HG03432 (cell line): ENCODE data around the gene KMT2C.
"Not testable (repeated sequence)": the region's sequence is repeated elsewhere in the genome, so short reads cannot be mapped to it uniquely, and the experiment has no call there.

ENCODE experiments used
- ATAC-seq: cut with Tn5 transposase; IDR thresholded peaks from one replicate; pipeline ENCODE4 v1.9.1; 2021; ENCODE audit warnings: mild to moderate bottlenecking, moderate library complexity; ENCODE audit not compliant: unreplicated experiment

Gene KMT2C

DNA sequence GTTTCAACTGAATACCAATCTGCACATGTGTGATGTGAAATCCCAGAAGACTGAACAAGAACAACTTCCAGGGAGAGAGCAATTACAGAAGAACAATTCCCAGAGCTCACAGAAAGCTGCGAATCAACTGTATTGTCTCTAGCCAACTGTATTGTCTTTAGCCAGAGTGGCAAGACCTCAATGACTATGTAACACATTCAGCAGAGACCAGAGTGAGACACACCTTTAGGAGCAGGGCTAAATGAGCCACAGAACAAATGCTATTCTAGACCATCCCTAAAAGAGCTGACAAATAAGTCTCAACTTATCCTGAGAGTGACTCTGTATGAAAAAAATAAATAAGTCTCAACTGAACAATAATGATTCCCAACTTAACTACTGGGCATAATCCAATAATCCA lies 72.0 kb downstream of the KMT2C start:
- ATAC-seq = no peak

- ATAC-seq = no peak
These were observed 73.5 kb downstream of the KMT2C start for GRCh38 chr7:152362128-152362926.

DNA sequence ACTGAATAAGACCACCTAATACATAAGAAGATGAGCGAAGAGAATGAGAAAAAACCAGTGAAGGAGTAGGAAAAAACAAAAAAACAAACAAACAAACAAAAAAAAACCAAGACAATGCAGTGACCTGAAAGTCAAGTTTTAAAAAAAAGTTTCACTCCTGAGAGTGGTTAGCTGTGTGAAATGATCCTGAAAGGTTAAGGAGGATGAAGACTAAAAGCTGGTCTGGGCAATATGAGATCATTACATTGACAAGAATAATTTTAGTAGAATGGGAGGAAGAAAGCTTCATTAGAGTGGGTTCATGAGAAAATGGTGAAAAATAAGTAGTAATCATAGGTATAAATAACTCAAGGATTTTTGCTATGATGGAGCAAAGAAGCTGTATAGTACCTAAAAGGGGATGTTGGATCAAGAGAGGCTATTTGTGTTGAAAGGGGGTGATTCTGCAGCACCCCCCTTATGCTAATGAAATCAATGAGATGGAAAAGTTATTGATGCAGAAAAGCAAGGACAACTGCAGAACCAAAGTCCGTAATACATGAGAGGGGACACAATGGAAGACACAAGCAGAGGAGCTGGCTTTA lies 80.2 kb downstream of the KMT2C start:
- ATAC-seq = peak; percentile 85

DNA sequence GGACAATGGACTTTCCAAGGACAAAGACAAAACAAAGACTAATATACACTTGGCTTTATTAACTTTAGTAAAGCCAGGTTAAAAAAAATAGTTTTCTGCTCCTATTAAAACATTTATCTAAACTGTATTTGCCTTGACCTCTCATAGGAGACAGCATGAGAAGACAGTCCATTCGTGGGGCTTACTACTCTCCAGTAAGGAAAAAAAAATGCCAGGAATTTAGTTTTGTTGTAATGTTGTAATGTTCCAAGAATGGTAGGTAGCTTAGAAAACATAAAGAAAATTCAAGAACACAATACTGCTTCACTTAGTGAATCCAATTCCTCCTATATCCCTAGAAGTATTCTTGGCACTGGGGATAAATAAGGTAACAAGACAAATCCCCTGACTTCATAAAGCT lies 81.7 kb downstream of the KMT2C start:
- no peak for ATAC-seq

GRCh38 chr7:152353281-152353680 lies 82.5 kb downstream of the KMT2C start:
- not testable (repeated sequence) for ATAC-seq

DNA sequence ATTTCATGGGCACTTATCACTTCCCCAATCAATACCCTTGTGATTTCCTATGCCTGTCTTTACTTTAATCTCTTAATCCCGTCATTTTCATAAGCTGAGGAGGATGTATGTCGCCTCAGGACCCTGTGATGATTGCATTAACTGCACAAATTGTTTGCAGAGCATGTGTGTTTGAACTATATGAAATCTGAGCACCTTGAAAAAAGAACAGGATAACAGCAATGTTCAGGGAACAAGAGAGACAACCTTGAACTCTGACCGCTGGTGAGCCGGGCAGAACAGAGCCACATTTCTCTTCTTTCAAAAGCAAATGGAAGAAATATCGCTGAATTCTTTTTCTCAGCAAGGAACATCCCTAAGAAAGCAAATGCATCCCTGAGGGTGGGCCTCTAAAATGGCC lies 84.1 kb downstream of the KMT2C start:
- not testable (repeated sequence) for ATAC-seq

DNA sequence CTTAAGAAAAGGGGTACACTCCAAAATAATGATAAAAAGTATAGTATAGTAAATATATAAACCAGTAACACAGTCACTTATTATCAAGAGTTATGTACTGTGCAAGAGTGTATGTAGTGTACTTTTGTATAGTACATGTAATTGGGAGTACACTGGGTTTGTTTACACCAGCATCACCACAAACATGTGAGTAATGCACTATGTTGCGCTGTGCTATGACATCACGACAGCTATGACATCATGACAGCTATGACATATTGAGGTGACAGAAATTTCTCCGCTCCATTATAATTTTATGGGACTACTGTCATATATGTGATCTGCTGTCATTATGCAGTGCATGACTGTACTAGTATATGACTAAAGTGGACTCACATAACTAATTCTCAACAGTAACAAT lies 84.6 kb downstream of the KMT2C start:
- ATAC-seq = no peak

GRCh38 chr7:152347888-152348287 lies 87.9 kb downstream of the KMT2C start:
- no peak for ATAC-seq

DNA sequence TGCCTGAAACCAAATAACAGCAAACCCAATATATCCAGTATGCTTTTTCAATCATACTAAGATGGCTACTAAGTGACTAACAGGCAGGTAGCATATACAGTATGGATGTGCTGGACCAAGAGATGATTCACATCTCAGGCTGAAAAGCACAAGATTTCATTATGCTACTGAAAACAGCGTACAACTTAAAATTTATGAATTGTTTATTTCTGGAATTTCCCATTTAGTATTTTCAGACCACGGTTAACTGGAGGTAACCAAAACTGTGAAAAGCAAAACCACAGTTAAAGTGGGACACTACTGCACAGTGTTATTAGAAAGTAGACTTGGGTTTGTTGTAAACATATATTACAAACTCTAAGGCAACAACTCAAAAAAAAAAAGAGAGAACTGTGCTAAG lies 91.5 kb downstream of the KMT2C start:
- ATAC-seq = peak; percentile 47

GRCh38 chr7:152342796-152343195 lies 93.0 kb downstream of the KMT2C start:
- ATAC-seq = no peak

- no peak for ATAC-seq
These were observed 93.9 kb downstream of the KMT2C start for GRCh38 chr7:152341914-152342236.

GRCh38 chr7:152341039-152341913 lies 94.5 kb downstream of the KMT2C start:
- peak; percentile 54 for ATAC-seq

GRCh38 chr7:152340161-152340560 lies 95.6 kb downstream of the KMT2C start:
- no peak for ATAC-seq

DNA sequence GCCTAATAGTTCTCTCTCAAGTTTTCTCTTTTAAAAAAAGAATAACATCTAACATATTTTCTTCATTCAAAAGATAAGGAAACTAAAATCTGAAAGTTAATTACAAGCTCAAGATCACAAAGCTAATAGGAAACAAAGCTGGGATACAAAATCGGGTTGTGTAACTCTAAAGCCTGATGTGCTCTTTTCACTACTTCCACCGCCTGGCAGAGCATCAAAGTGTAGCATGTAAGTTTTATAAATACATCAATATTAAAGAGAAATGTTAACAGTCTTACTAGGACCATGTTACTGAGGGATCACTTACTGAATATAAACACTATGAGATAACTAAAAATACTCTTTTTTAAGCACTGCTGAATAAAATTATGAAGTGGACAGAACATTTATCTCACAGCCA lies 97.2 kb downstream of the KMT2C start:
- ATAC-seq = no peak

- ATAC-seq = peak; percentile 76
These were observed 98.9 kb downstream of the KMT2C start for GRCh38 chr7:152336754-152337368.

DNA sequence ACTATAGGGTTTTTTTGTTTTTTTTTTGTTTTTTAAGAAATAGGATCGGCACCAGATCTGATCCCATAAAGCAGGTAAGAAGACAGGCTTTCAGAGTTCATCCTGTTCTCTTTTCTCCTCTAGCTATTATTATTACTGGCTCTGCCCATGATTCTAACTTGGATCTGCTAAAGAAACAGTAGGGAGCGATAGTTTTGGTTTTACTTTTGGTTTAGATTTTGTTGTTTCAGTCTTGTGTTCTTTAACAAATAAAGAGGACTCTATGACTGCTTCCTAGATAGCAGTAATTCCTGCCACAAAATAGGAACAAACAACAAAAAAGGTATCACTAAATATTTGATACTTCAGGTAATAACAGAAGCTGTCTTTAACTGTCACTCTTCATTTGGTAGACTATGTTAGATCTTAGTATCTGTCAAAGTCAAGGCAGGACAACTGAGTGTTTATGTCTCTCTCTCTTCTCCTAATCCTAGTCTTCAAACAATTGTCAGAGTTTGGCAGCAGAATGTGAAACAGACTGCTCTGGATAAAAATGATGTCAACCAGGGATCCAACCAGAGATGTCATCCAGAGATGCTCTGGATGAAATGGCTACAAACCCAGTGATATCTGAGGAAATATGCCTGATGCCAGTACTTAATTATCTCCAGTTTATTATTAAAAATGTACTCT lies 99.8 kb downstream of the KMT2C start:
- ATAC-seq = peak; percentile 54

DNA sequence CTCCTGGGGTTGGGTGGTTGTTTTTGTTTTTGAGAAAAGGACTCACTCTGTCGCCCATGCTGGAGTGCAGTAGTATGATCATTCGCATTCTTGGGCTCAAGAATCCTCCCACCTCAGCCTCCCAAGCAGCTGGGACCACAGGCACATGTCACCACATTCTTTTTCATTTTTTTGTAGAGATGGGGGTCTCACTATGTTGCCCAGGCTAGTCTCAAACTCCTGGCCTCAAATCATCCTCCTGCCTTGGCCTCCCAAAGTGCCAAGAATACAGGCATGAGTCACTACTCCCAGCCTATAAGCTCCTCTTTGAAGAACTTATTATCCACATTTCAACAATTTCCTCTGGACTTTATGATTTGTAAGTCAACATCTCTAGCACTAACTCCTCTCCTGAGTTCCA lies 102.7 kb downstream of the KMT2C start:
- no peak for ATAC-seq

GRCh38 chr7:152330827-152331226 lies 105.0 kb downstream of the KMT2C start:
- no peak for ATAC-seq

DNA sequence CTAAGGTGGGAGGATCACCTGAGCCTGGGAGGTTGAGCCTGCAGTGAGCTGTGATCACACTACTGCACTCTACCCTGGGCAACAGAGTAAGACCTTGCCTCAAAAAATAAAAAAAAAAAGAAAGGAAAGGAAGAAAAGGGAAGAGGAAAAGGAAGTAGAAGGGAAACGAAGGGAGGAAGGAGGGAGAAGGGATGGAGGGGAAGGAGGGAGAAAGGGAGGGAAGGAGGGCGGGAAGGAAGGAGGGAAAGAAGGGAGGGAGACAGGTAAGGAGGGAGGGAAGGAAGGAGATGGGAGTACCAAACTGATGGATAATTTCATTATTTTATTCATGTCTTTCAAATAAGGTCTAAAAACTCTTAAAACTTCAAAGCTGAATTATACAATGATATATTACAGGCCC lies 106.3 kb downstream of the KMT2C start:
- no peak for ATAC-seq

- no peak for ATAC-seq
These were observed 107.6 kb downstream of the KMT2C start for GRCh38 chr7:152328234-152328633.

DNA sequence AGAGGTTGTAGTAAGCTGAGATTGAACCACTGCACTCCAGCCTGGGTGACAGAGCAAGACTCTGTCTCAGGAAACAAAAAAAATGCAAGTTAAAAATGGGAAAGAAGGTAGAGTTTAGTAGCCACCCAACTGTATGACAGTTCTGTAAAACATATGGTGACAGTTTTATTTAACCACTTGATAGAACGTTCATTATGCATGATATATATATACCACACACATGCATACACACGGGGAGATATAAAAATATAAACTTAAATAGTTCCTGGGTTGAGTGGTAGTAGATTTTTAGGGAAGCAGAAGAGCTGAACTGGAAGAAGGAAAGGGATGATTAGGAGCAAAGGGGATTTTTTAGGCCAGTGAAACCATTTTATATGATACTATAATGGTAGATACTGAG lies 120.0 kb downstream of the KMT2C start:
- no peak for ATAC-seq
